COLO668 (cell line): Measurements from ENCODE around the gene HAAO.

Experiments used
- DNase-seq: peaks from one replicate; lab custom pipeline; 2025; ENCODE audit not compliant: unreplicated experiment; lab: John Stamatoyannopoulos, UW

Gene HAAO

GRCh38 chr2:42794271-42795046 lies 2.1 kb upstream of the HAAO start:
- peak; percentile 19 for DNase-seq

DNA sequence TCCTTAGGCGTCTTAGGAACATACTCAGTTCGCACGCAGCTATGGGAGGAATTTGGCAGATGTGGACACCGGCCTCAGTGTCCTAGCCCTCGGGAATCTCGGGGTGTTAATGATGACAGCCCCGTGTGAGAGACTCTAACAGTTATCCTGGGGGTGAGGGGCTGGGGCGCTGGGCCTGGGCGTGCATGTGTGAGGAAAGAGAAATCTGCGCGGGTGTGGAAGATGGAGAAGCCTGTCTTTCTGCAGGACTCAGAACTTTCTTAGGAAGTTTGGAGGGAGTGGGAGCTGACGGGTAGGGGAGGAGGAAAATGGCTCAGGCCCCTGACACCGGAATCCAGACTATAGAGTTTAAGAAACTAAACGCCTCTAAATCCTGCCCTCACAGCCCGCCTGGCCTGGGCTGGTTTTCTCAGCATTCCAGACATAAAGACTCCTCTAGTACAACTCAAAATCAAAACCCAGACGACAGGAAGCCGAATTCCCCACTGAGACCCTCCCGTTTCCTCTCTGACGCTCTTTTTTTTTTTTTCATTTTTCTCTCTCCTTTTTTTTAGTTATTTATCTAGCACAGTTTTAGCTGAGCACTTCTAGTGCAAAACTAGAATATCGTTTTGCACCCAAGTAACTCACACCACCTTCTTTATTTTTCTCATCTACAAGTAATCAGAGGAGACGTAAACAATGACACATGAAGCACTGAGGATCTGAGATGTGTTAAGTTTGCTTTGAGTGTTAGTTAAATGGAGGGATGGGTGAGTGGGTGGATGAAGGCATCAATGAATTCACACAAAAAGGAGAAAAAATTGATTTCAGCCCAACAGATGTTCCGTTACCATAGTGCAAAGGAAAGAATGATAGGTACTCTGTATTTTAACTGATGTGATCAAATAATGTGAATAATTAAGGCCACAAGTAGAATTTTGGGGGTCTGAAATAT lies 1.2 kb upstream of the HAAO start:
- DNase-seq, result no peak

- no peak for DNase-seq
Observed at GRCh38 chr2:42792087-42792582, 248 bp downstream of the HAAO start.

DNA sequence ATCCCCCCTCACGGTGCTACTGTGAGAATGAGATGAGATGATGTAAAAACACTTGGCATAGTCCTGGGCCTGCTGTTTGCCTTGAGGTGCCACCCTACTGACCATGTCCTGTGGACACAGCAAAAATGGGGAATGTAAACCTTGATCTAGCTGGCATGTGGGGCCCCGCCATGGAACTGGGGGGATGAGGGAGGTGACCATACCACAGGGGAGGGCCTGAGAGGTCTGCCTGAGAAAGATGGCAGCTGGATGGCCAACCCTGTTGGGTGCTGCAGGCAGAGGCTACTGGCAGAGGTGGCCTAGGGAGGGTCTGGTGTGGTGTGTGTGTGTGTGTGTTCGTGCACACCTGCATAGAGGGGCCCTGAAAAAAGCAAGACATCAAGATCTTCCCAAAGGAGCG lies 777 bp downstream of the HAAO start:
- DNase-seq, result no peak

- no peak for DNase-seq
Observed at GRCh38 chr2:42789751-42790150, 2.6 kb downstream of the HAAO start.

DNA sequence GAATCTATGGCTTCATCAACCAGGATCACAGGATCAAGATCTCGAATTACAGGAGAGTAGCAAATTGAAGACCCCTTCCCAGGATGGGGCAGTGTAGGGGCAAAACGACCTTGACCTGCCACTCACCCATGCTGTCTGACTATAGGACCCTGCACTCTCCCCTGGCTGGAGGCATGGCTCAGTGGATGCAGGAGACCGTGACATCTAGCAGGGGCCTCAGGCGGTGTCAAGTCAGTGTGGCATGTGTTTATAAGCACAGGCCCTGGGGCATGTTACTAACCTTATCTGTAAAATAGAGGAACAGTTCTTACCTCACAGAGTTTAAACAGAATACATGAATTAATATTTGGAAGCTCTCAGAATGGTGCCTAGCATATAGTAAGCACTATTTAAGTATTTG lies 3.5 kb downstream of the HAAO start:
- no peak for DNase-seq

DNA sequence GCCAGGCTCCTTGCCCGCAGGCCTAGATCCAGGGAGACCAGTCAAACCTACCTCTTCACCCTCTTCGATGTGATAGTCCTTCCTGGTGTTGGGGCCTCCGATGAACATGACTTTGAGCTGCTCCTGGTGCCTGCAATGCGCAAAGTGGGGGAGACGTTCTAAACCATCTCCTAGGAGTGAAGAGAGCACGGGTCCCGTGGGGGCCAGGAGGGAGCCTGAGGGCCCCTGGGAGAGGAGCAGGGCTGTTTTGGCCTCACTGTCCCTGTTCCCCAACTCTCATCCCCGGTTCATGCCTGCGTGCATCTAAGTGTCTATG lies 3.9 kb downstream of the HAAO start:
- DNase-seq, result no peak

DNA sequence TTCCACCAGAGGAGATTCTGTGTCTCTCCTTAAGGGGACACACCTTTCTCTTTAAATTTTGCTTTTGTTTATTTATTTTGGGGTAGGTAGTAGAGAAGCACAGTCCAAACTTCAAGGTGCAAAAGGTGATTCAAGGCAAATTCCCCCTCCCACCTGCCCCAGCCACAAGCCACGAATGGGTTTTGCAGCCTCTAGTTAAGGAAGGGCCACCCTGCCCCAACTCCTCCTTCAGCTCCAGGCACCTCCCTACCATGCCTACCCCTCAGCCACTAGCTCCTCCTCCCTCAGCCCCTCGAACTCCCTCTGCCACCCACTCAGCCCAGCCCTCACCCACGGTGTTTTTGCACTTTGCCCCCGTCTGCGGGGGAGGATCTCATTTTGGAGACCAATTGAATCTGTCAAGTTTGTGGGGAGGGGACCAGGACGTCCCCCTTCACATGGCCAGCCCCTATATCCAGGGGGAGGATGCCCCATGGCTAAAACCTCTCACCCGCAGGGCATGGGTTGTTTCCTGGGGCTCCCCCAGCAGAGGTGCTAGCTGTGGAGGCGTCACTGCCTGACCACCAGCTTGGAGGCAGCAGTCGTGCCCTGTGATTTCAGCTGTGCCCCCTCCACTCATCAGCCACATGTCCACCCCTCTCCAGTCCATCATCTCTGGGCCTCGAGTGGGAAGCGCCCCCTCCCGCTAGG lies 4.5 kb downstream of the HAAO start:
- no peak for DNase-seq

- DNase-seq, result no peak
Observed at GRCh38 chr2:42787424-42787787, 5.0 kb downstream of the HAAO start.

- no peak for DNase-seq
Observed at GRCh38 chr2:42786561-42787345, 5.6 kb downstream of the HAAO start.

DNA sequence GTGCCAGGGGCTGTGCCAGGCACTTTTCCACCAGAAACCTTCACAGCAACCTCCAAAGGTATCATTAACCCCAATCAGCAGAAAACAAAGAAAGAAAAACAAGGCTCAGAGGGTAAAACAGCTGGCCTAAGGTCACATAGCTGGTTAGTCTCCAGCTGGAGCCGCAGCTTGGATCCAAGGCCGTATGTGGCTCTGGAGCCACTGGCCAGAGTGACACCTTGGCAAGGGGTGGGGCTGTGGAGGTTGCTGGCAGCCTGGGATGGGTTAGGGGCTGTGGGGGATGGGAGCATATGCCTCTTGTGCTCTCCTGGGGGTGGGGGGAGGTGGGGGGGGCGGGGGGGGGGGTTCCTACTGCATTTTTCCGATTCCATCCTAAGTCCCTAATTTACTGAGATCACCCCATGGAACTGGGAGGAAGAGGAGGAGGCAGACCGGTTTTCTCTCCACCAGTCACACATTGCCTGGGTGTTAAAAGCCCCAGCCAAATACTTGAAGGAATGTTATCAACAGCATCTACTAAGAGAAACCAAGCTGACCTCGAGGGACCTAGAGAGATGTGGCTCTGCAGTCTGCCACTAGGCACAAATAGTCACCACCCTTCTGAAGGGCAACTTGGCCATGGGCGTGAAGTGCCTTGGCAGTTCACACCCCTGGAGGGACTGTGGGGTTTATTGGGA lies 8.0 kb downstream of the HAAO start:
- no peak for DNase-seq

- no peak for DNase-seq
Observed at GRCh38 chr2:42783511-42783910, 8.9 kb downstream of the HAAO start.

DNA sequence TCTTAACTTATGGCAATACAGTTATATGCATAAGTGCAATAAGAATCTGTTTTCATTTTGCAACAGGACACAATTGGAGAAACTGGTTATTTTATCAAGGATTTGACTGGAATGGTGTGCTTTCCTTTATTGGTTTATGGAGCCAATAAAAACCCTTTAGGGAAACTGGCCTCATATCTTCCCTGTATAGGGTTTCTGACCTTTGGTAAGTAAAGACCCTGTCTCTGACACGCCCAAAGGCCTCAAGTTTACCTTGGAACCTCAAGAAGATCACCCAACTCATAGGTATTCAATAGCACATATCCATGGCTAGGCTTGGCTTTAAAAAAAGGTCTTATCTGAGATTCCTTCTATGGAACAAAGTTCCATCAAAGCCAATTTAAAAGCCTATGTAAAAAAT lies 11.2 kb downstream of the HAAO start:
- no peak for DNase-seq

DNA sequence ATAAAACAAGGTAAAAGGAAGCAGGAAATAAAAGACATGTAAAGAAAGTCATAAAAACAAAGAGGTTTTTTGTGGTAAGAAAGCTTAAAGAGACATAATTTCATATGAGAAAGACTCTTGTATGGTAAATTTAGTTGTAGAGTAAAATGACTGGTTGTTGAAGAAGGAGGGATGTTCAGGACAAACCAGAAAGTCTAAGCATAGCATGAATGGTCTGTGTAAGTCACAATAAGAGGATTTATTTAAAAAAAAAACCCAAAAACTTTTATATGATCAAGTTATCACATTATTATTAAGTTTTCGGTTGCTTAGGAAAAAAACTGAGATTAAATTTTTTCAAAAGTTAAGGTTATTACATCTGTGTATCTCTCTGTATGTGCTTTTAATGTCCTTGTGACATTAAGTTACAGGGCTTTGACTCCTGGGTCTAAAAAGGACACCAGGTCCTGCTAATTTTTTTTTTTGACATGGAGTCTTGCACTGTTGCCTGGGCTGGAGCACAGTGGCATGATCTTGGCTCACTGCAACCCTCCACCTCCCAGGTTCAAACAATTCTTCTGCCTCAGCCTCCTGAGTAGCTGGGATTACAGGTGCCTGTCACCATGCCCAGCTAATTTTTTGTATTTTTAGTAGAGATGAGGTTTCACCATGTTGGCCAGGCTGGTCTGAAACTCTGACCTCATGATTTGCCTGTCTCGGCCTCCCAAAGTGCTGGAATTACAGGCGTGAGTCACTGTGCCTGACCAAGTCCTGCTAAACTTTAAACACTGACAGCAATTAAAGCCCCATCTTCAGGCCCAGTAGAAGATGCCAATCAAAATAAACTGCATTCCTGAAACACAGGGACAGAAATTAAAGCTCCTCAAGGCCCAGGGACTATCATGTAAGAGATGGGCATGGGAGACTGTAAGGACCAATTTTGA lies 14.2 kb downstream of the HAAO start:
- DNase-seq, result no peak

DNA sequence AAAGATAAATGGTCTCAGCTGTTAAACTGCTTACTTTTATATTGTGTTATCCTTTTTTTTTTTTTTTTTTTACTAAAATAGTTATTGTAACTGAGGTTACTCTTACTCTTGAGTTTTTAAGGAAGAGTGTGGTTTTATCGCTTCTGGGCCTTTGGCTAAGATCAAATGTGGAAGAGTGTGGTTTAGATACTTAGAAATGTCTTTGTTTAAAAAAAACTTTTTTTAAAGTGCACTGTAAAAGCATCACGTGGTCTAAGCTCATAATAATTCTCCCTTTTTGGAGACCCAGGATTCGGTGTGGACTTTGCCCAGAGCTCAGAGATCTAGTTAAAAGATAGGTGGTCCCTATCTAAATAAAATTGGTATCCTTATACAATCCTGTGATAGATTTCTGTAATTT lies 16.6 kb downstream of the HAAO start:
- no peak for DNase-seq

DNA sequence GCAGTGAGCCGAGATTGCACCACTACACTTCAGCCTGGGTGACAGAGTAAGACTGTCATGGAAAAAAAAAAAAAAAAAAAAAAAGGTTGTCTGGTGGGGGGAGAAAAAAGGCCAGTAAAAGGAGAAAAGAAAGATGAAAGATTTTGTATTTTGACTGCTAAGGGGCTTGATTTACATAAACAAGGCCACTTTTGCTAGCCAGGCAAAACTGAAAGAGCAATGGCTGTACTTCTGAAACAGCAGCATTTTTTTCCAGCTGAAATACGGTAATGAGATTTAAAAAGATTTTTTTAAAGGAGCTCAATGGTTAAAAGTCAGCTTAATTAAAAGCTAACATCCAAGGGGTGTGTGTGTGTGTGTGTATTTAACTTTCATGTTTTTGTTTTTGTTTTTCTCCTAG lies 17.2 kb downstream of the HAAO start:
- DNase-seq, result no peak

GRCh38 chr2:42771546-42772153 lies 20.7 kb downstream of the HAAO start:
- no peak for DNase-seq

GRCh38 chr2:42770288-42771131 lies 21.9 kb downstream of the HAAO start:
- DNase-seq, result peak; percentile 24
